Activated CD4-positive, alpha-beta T cell treated with anti-CD3 and anti-CD28 coated beads for 36 hours (primary cell): Measurements from ENCODE around the gene FGF21. TPM values are rescaled to one million over a fixed set of nuclear protein-coding genes. Genes with fewer than 3 reads are reported as not detected.
A peak's percentile ranks its signal among the peaks of the same experiment; 100 is the strongest.
"Not testable (repeated sequence)": the region's sequence is repeated elsewhere in the genome, so short reads cannot be mapped to it uniquely, and the experiment has no call there.

Experiments
- ATAC-seq: fragments of 200-7000 bp; cut with Tn5 transposase; one replicate; pipeline ENCODE4 v1.10.0; 2021; ENCODE audit warnings: mild to moderate bottlenecking, moderate library complexity
- CTCF ChIA-PET: fragments of 350-600 bp; sonication (Branson Sonifier 250); formaldehyde crosslinking; loops from one replicate; lab custom pipeline; 2021; ENCODE audit warnings: antibody characterized with exemption; lab: Charles Lee
- POLR2A ChIA-PET: fragments of 350-600 bp; sonication (Branson Sonifier 250); formaldehyde crosslinking; loops from one replicate; lab custom pipeline; 2021; ENCODE audit warnings: antibody characterized with exemption, inconsistent platforms; lab: Charles Lee
- DNase-seq: peaks from one replicate; pipeline ENCODE4 v3.0.0-alpha.2; 2020
- H3K27ac Mint-ChIP-seq: one replicate; pipeline ENCODE4 v1.8.0; 2021; ENCODE audit warnings: mixed read lengths
- H3K27me3 Mint-ChIP-seq: one replicate; pipeline ENCODE4 v1.8.0; 2021; ENCODE audit warnings: mixed read lengths
- H3K36me3 Mint-ChIP-seq: one replicate; pipeline ENCODE4 v1.8.0; 2021; ENCODE audit warnings: low read depth, mixed read lengths
- H3K4me1 Mint-ChIP-seq: one replicate; pipeline ENCODE4 v1.8.0; 2021; ENCODE audit warnings: mixed read lengths
- H3K4me3 Mint-ChIP-seq: one replicate; pipeline ENCODE4 v1.8.0; 2021; ENCODE audit warnings: mild to moderate bottlenecking, moderate library complexity, mixed read lengths
- H3K9me3 Mint-ChIP-seq: one replicate; pipeline ENCODE4 v1.8.0; 2021; ENCODE audit warnings: low read depth, mixed read lengths
- intact Hi-C, 2 experiments: fragments of 100-400 bp; cut with DNase I in 1 of 2; cut with micrococcal nuclease in 1 of 2; formaldehyde crosslinking; loops; one replicate each; pipeline versions ENCODE4 v1.14.2 to v1.15.1; 2022 to 2024; cut with DNase I, micrococcal nuclease
- total RNA-seq, 2 experiments: library from RNA; stranded (reverse); gene quantifications; one replicate each; pipeline ENCODE4 v1.2.3, GENCODE V29; 2021

FGF21 gene
- total RNA-seq, 2 experiments from 2014 or later: not detected

GRCh38 chr19:48756212-48756611 lies 888 bp downstream of the FGF21 start:
- CTCF ChIA-PET: no interaction called here
- H3K9me3 Mint-ChIP-seq: no peaks in the 10 kb centered on the region
- intact Hi-C loops: no loop called here
- POLR2A ChIA-PET: no interaction called here
- H3K4me1 Mint-ChIP-seq: peaks cover 17% of the 10 kb centered on the region
- no peak for ATAC-seq
- DNase-seq: no peak
- no peaks in the 10 kb centered on the region for H3K36me3 Mint-ChIP-seq
- H3K4me3 Mint-ChIP-seq: no peak overlapping the region
- peaks cover 19% of the 10 kb centered on the region for H3K27me3 Mint-ChIP-seq
- no peak overlapping the region for H3K27ac Mint-ChIP-seq

GRCh38 chr19:48756686-48757085 lies 1.4 kb downstream of the FGF21 start:
- Mint-ChIP-seq H3K36me3 (no peaks in the 10 kb centered on the region), H3K27ac (no peak overlapping the region), H3K9me3 (no peaks in the 10 kb centered on the region), H3K27me3 (peaks cover 18% of the 10 kb centered on the region), H3K4me1 (peaks cover 16% of the 10 kb centered on the region), H3K4me3 (no peak overlapping the region)
- no peak for ATAC-seq
- ChIA-PET POLR2A (no interaction called here), CTCF (interaction anchor here (1.3 kb wide), 1 partner anchor 39 kb away, joined by 5 read pairs; no protein-coding TSS in a partner anchor)
- DNase-seq: no peak
- intact Hi-C loops: no loop called here

- ATAC-seq (no peak), DNase-seq (no peak)
- POLR2A ChIA-PET: no interaction called here
- Mint-ChIP-seq H3K36me3 (no peaks in the 10 kb centered on the region), H3K4me3 (no peak overlapping the region), H3K9me3 (no peaks in the 10 kb centered on the region), H3K27me3 (peaks cover 15% of the 10 kb centered on the region), H3K4me1 (peaks cover 13% of the 10 kb centered on the region), H3K27ac (no peak overlapping the region)
- intact Hi-C loops: no loop called here
- CTCF ChIA-PET: interaction anchor here (1.3 kb wide), 1 partner anchor 39 kb away, joined by 5 read pairs; no protein-coding TSS in a partner anchor
These were observed 1.9 kb downstream of the FGF21 start for GRCh38 chr19:48757089-48757675.

GRCh38 chr19:48757741-48758144 lies 2.4 kb downstream of the FGF21 start:
- CTCF ChIA-PET: interaction anchor here (1.3 kb wide), 1 partner anchor 38 kb away, joined by 5 read pairs; no protein-coding TSS in a partner anchor
- no peak for ATAC-seq
- H3K9me3 Mint-ChIP-seq: no peaks in the 10 kb centered on the region
- H3K4me1 Mint-ChIP-seq: peaks cover 13% of the 10 kb centered on the region
- H3K36me3 Mint-ChIP-seq: no peaks in the 10 kb centered on the region
- no peak overlapping the region for H3K4me3 Mint-ChIP-seq
- intact Hi-C loops: no loop called here
- H3K27ac Mint-ChIP-seq: no peak overlapping the region
- peaks cover 14% of the 10 kb centered on the region for H3K27me3 Mint-ChIP-seq
- POLR2A ChIA-PET: no interaction called here
- no peak for DNase-seq

- ATAC-seq (peak; percentile 51), DNase-seq (peak; percentile 26)
- CTCF ChIA-PET: interaction anchor here (1.1 kb wide), 1 partner anchor 446 kb away, joined by 3 read pairs; no protein-coding TSS in a partner anchor
- Mint-ChIP-seq H3K36me3 (no peaks in the 10 kb centered on the region), H3K9me3 (no peaks in the 10 kb centered on the region), H3K27ac (no peak overlapping the region), H3K4me1 (peaks cover 5% of the 10 kb centered on the region), H3K4me3 (no peak overlapping the region), H3K27me3 (peaks cover 6% of the 10 kb centered on the region)
- POLR2A ChIA-PET: interaction anchor here (0.6 kb wide), 1 partner anchor 438 kb away, joined by 7 read pairs; no protein-coding TSS in a partner anchor
- intact Hi-C loops: no loop called here
These were observed 5.3 kb downstream of the FGF21 start for GRCh38 chr19:48760504-48761205.

- intact Hi-C loops, ATAC-seq, H3K4me3 Mint-ChIP-seq, H3K27ac Mint-ChIP-seq, H3K9me3 Mint-ChIP-seq, H3K27me3 Mint-ChIP-seq, H3K36me3 Mint-ChIP-seq, DNase-seq, POLR2A ChIA-PET, H3K4me1 Mint-ChIP-seq: not testable (repeated sequence)
- CTCF ChIA-PET: interaction anchor here (0.8 to 2.0 kb wide), 2 partner anchors 22 to 78 kb away, joined by 3 to 6 read pairs; no protein-coding TSS in a partner anchor
These were observed 10.5 kb downstream of the FGF21 start for GRCh38 chr19:48765816-48766215.

GRCh38 chr19:48768171-48768753 lies 12.9 kb downstream of the FGF21 start:
- H3K36me3 Mint-ChIP-seq, DNase-seq, H3K4me3 Mint-ChIP-seq, H3K4me1 Mint-ChIP-seq, intact Hi-C loops, H3K9me3 Mint-ChIP-seq, H3K27ac Mint-ChIP-seq, H3K27me3 Mint-ChIP-seq, POLR2A ChIA-PET, ATAC-seq: not testable (repeated sequence)
- CTCF ChIA-PET: interaction anchor here (1.0 kb wide), 1 partner anchor 1132 kb away, joined by 3 read pairs; no protein-coding TSS in a partner anchor

- intact Hi-C loops: no loop called here
- ChIA-PET CTCF (interaction anchor here (0.7 to 1.7 kb wide), 4 partner anchors 10 to 1133 kb away, joined by 3 read pairs; partner anchors contain the start of gene GYS1), POLR2A (no interaction called here)
- no peak overlapping the region for H3K27ac Mint-ChIP-seq
- no peak for ATAC-seq
- H3K4me3 Mint-ChIP-seq: no peak overlapping the region
- DNase-seq: no peak
- H3K27me3 Mint-ChIP-seq: peaks cover 9% of the 10 kb centered on the region
- H3K36me3 Mint-ChIP-seq: no peaks in the 10 kb centered on the region
- no peaks in the 10 kb centered on the region for H3K4me1 Mint-ChIP-seq
- no peaks in the 10 kb centered on the region for H3K9me3 Mint-ChIP-seq
These were observed 13.8 kb downstream of the FGF21 start for GRCh38 chr19:48768994-48769713.

GRCh38 chr19:48770266-48770665 lies 14.9 kb downstream of the FGF21 start:
- DNase-seq: no peak
- H3K4me3 Mint-ChIP-seq: no peak overlapping the region
- ATAC-seq: no peak
- H3K9me3 Mint-ChIP-seq: no peaks in the 10 kb centered on the region
- H3K36me3 Mint-ChIP-seq: no peaks in the 10 kb centered on the region
- ChIA-PET CTCF (interaction anchor here (0.6 to 1.7 kb wide), 2 partner anchors 9 to 72 kb away, joined by 3 read pairs; no protein-coding TSS in a partner anchor), POLR2A (no interaction called here)
- H3K27ac Mint-ChIP-seq: no peak overlapping the region
- intact Hi-C loops: no loop called here
- no peaks in the 10 kb centered on the region for H3K4me1 Mint-ChIP-seq
- H3K27me3 Mint-ChIP-seq: peaks cover 9% of the 10 kb centered on the region

GRCh38 chr19:48770734-48771472 lies 15.6 kb downstream of the FGF21 start:
- Mint-ChIP-seq H3K4me1 (no peaks in the 10 kb centered on the region), H3K9me3 (no peaks in the 10 kb centered on the region), H3K4me3 (no peak overlapping the region), H3K27ac (no peak overlapping the region), H3K36me3 (no peaks in the 10 kb centered on the region), H3K27me3 (peaks cover 5% of the 10 kb centered on the region)
- CTCF ChIA-PET: interaction anchor here (0.6 kb wide), 1 partner anchor 72 kb away, joined by 3 read pairs; no protein-coding TSS in a partner anchor
- intact Hi-C loops: no loop called here
- no peak for DNase-seq
- POLR2A ChIA-PET: no interaction called here
- no peak for ATAC-seq
